ENCODE data around the gene KRT4. TPM values are rescaled to one million over a fixed set of nuclear protein-coding genes. Genes with fewer than 3 reads are reported as not detected.

The KRT4 gene
- total RNA-seq, 1 experiment from 2014 or later = 5.2 TPM

DNA sequence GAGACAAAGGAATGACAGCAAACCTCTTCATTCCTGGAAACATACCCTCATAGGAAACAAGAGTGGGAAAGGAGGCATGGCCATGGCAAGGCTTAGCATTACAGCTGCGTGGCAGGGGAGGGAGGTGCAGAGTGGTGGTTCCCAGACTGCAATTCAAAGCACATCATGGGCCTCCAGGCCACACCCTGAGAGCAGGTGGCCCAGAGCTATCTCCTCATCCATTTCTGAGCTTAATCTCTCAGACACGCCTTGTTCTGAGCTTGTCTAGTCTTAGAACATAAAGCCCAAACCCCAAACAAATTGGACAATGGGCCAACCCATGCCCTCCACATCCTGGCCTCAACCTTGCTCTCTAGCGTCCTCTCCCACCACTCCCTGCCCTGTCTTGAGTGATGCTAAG is 12.1 kb downstream of the KRT4 start:
- Mint-ChIP-seq H3K9me3 (ENCODE audit: unreplicated experiment) (peaks cover 10% of the 10 kb centered on the region), H3K27ac (ENCODE audit: unreplicated experiment) (no peak overlapping the region), H3K4me1 (ENCODE audit: low read depth, unreplicated experiment) (peaks cover 28% of the 10 kb centered on the region), H3K4me3 (ENCODE audit: unreplicated experiment) (no peak overlapping the region), H3K36me3 (ENCODE audit: insufficient read depth, unreplicated experiment) (no peaks in the 10 kb centered on the region), H3K27me3 (ENCODE audit: insufficient read depth, unreplicated experiment) (no peaks in the 10 kb centered on the region)
- Histone ChIP-seq H3K36me3 (ENCODE audit: control insufficient read depth, insufficient read depth, low read length) (no peaks in the 10 kb centered on the region), H3K9me3 (no peaks in the 10 kb centered on the region), H3K4me1 (peaks cover 21% of the 10 kb centered on the region), H3K4me3 (ENCODE audit: low read depth, low read length) (no peak overlapping the region), H3K27me3 (replicated peaks; ENCODE audit: control insufficient read depth, insufficient read depth, low read length) (no peaks in the 10 kb centered on the region)
- DNase-seq = no peak
- intact Hi-C loops (cut with micrococcal nuclease; ENCODE audit: unreplicated experiment) = no loop called here
- POLR2A ChIA-PET = no interaction called here
- CTCF ChIA-PET = no interaction called here
- TF ChIP-seq, protein P1, sequence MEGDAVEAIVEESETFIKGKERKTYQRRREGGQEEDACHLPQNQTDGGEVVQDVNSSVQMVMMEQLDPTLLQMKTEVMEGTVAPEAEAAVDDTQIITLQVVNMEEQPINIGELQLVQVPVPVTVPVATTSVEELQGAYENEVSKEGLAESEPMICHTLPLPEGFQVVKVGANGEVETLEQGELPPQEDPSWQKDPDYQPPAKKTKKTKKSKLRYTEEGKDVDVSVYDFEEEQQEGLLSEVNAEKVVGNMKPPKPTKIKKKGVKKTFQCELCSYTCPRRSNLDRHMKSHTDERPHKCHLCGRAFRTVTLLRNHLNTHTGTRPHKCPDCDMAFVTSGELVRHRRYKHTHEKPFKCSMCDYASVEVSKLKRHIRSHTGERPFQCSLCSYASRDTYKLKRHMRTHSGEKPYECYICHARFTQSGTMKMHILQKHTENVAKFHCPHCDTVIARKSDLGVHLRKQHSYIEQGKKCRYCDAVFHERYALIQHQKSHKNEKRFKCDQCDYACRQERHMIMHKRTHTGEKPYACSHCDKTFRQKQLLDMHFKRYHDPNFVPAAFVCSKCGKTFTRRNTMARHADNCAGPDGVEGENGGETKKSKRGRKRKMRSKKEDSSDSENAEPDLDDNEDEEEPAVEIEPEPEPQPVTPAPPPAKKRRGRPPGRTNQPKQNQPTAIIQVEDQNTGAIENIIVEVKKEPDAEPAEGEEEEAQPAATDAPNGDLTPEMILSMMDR (IDR thresholded peaks at IDR 0.05; ENCODE audit: insufficient read depth in 1 of 2, low read depth in 1 of 2, low read length in 1 of 2, severe bottlenecking in 1 of 2, unreplicated experiment in 1 of 2) = no peak
- no TSS peak for BruUV-seq (replicated peaks)

DNA sequence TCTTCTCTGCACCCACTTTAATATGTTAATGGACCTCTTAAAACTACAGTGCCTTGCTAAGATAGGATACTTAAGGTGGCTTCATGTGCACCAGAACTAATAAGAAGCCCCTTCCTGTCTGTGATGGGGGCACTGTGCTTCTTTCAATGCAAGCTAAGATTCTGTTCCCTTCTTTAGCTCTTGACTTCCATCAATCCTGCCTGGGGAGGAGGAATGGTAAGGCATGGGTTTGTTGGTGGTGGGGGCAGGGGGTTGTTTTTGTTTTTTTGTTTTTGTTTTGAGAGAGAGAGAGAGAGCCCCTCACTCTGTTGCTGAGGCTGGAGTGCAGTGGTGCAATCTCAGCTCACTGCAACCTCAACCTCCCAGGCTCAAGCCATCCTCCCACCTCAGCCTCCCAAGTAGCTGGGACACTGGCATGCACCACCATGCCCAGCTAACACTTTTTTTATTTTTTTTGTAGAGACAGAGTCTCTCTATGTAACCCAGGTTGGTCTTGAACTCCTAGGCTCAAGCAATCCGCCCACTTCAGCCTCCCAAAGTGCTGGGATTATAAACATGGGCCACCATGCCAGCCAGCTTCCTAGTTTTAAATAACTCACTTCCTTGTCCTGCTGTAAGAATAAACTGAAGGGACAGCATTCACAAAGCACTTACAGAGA is 13.5 kb downstream of the KRT4 start:
- H3K4me3 ChIP-seq (ENCODE audit: low read depth, low read length) = no peak overlapping the region
- no peaks in the 10 kb centered on the region for H3K36me3 ChIP-seq (ENCODE audit: control insufficient read depth, insufficient read depth, low read length)
- DNase-seq = no peak
- H3K27me3 Mint-ChIP-seq (ENCODE audit: insufficient read depth, unreplicated experiment) = no peaks in the 10 kb centered on the region
- peak overlapping the region; percentile 28 for H3K27ac Mint-ChIP-seq (ENCODE audit: unreplicated experiment)
- no peaks in the 10 kb centered on the region for H3K36me3 Mint-ChIP-seq (ENCODE audit: insufficient read depth, unreplicated experiment)
- intact Hi-C loops (cut with micrococcal nuclease; ENCODE audit: unreplicated experiment) = no loop called here
- TF ChIP-seq, protein P1 (IDR thresholded peaks at IDR 0.05; ENCODE audit: insufficient read depth in 1 of 2, low read depth in 1 of 2, low read length in 1 of 2, severe bottlenecking in 1 of 2, unreplicated experiment in 1 of 2) = no peak
- no peaks in the 10 kb centered on the region for H3K9me3 ChIP-seq
- POLR2A ChIA-PET = no interaction called here
- no peak overlapping the region for H3K4me3 Mint-ChIP-seq (ENCODE audit: unreplicated experiment)
- no TSS peak for BruUV-seq (replicated peaks)
- peaks cover 28% of the 10 kb centered on the region for H3K4me1 Mint-ChIP-seq (ENCODE audit: low read depth, unreplicated experiment)
- no peaks in the 10 kb centered on the region for H3K27me3 ChIP-seq (replicated peaks; ENCODE audit: control insufficient read depth, insufficient read depth, low read length)
- peaks cover 21% of the 10 kb centered on the region for H3K4me1 ChIP-seq
- CTCF ChIA-PET = no interaction called here
- peaks cover 10% of the 10 kb centered on the region for H3K9me3 Mint-ChIP-seq (ENCODE audit: unreplicated experiment)

DNA sequence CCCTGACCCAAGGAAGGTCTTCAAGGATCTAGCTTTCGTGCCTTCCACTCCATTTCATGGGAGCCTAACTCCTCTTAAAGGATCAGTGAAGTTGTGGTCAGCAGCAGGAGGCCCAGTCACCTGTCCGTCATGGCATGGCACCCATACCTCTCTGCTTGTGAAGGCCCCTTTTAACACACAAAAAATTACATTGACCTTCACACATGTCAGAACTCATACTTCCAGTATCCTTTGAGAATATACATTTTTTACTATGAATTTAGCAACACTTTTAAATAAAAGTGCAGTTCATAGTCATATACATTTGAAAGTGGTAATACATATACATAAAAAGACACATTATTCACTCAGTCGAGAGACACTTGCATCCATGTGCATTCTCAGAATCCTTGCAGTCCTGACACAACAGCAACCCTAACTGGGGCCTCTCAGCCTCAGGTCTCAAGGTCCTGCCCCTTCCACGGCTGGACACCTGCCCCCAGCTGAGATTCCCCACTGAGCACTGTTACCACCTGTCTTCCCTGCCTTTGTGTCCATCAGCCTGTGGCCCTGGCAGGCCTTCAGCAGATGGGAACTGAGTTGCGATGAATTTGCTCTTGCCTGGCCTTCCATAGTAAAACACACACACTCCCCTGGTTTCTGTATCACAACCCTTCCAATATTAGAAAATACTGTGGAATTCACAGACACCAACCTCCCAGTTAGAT is 14.3 kb downstream of the KRT4 start:
- no TSS peak for BruUV-seq (replicated peaks)

More for the DNA sequence above, 14.3 kb downstream of the KRT4 start:
- intact Hi-C loops (cut with micrococcal nuclease; ENCODE audit: unreplicated experiment) = loop anchor here (2.0 kb wide), 1 partner anchor 65 kb away; no protein-coding TSS in a partner anchor
- Mint-ChIP-seq H3K36me3 (ENCODE audit: insufficient read depth, unreplicated experiment) (no peaks in the 10 kb centered on the region), H3K27me3 (ENCODE audit: insufficient read depth, unreplicated experiment) (no peaks in the 10 kb centered on the region), H3K9me3 (ENCODE audit: unreplicated experiment) (peaks cover 10% of the 10 kb centered on the region), H3K4me3 (ENCODE audit: unreplicated experiment) (no peak overlapping the region), H3K4me1 (ENCODE audit: low read depth, unreplicated experiment) (peaks cover 28% of the 10 kb centered on the region), H3K27ac (ENCODE audit: unreplicated experiment) (peak overlapping the region; percentile 28)
- POLR2A ChIA-PET = no interaction called here
- no peaks in the 10 kb centered on the region for H3K27me3 ChIP-seq (replicated peaks; ENCODE audit: control insufficient read depth, insufficient read depth, low read length)
- TF ChIP-seq, protein P1 (IDR thresholded peaks at IDR 0.05; ENCODE audit: insufficient read depth in 1 of 2, low read depth in 1 of 2, low read length in 1 of 2, severe bottlenecking in 1 of 2, unreplicated experiment in 1 of 2) = no peak
- DNase-seq = no peak
- no peak overlapping the region for H3K4me3 ChIP-seq (ENCODE audit: low read depth, low read length)
- no peaks in the 10 kb centered on the region for H3K9me3 ChIP-seq
- H3K4me1 ChIP-seq = peaks cover 21% of the 10 kb centered on the region
- CTCF ChIA-PET = no interaction called here
- H3K36me3 ChIP-seq (ENCODE audit: control insufficient read depth, insufficient read depth, low read length) = no peaks in the 10 kb centered on the region
